Activated CD4-positive, alpha-beta T cell treated with anti-CD3 and anti-CD28 coated beads, Interleukin-2, amount 10 ng/mL, durations not matched to agents 24 days and 14 days (primary cell): ENCODE results near the gene TPRG1L. TPM values are rescaled to one million over a fixed set of nuclear protein-coding genes. Genes with fewer than 3 reads are reported as not detected.
"Not testable (repeated sequence)": the region's sequence is repeated elsewhere in the genome, so short reads cannot be mapped to it uniquely, and the experiment has no call there.

Experiments used
- DNase-seq: peaks from one replicate; pipeline ENCODE4 v3.0.0; 2022
- H3K27ac Mint-ChIP-seq: one replicate; pipeline ENCODE4 v1.8.0; 2022; ENCODE audit warnings: mild to moderate bottlenecking, mixed read lengths
- H3K27me3 Mint-ChIP-seq: one replicate; pipeline ENCODE4 v1.8.0; 2022; ENCODE audit warnings: mixed read lengths
- H3K36me3 Mint-ChIP-seq: one replicate; pipeline ENCODE4 v1.8.0; 2022; ENCODE audit warnings: low read depth, mild to moderate bottlenecking, mixed read lengths
- H3K4me1 Mint-ChIP-seq: one replicate; pipeline ENCODE4 v1.8.0; 2021; ENCODE audit warnings: mixed read lengths
- H3K4me3 Mint-ChIP-seq: one replicate; pipeline ENCODE4 v1.8.0; 2022; ENCODE audit warnings: mild to moderate bottlenecking, moderate library complexity, mixed read lengths
- H3K9me3 Mint-ChIP-seq: one replicate; pipeline ENCODE4 v1.8.0; 2021; ENCODE audit warnings: mixed read lengths
- intact Hi-C: fragments of 100-400 bp; cut with micrococcal nuclease; formaldehyde crosslinking; loops from one replicate; pipeline ENCODE4 v1.15.1; 2023
- total RNA-seq: library from RNA; stranded (reverse); gene quantifications from 2 replicates; pipeline ENCODE4 v1.2.3, GENCODE V29; 2022

TPRG1L gene
- total RNA-seq, 1 donor from 2014 or later = 9.7 TPM

- H3K36me3 Mint-ChIP-seq, H3K4me3 Mint-ChIP-seq, H3K9me3 Mint-ChIP-seq, H3K27ac Mint-ChIP-seq, H3K27me3 Mint-ChIP-seq: not testable (repeated sequence)
- DNase-seq = peak; percentile 71
- intact Hi-C loops = loop anchor here (5.0 to 10.0 kb wide), 3 partner anchors 104 to 1206 kb away; partner anchors contain the start of genes ARHGEF16 and PEX10
- peaks cover 29% of the 10 kb centered on the region for H3K4me1 Mint-ChIP-seq
These were observed 3.6 kb upstream of the TPRG1L start for GRCh38 chr1:3621151-3621671.

GRCh38 chr1:3622102-3622501 lies 2.7 kb upstream of the TPRG1L start:
- not testable (repeated sequence) for H3K27me3 Mint-ChIP-seq, H3K9me3 Mint-ChIP-seq, H3K27ac Mint-ChIP-seq, H3K36me3 Mint-ChIP-seq, DNase-seq
- H3K4me3 Mint-ChIP-seq = peak overlapping the region; percentile 15
- intact Hi-C loops = loop anchor here (5.0 to 10.0 kb wide), 3 partner anchors 103 to 1207 kb away; partner anchors contain the start of genes ARHGEF16 and PEX10
- peaks cover 29% of the 10 kb centered on the region for H3K4me1 Mint-ChIP-seq

GRCh38 chr1:3623441-3624199 lies 1.2 kb upstream of the TPRG1L start:
- Mint-ChIP-seq H3K27ac (peak overlapping the region; percentile 70), H3K27me3 (peaks cover 5% of the 10 kb centered on the region), H3K4me3 (peak overlapping the region; percentile 94), H3K4me1 (peaks cover 29% of the 10 kb centered on the region), H3K36me3 (peaks cover under 1% of the 10 kb centered on the region), H3K9me3 (no peaks in the 10 kb centered on the region)
- DNase-seq = peak; percentile 64
- intact Hi-C loops = loop anchor here (1.0 to 10.0 kb wide), 5 partner anchors 27 to 1209 kb away; partner anchors contain the start of genes ARHGEF16, PEX10, SMIM1 and WRAP73

- DNase-seq = peak; percentile 78
- Mint-ChIP-seq H3K9me3 (no peaks in the 10 kb centered on the region), H3K36me3 (peaks cover 8% of the 10 kb centered on the region), H3K4me3 (peak overlapping the region; percentile 94), H3K4me1 (peaks cover 25% of the 10 kb centered on the region), H3K27ac (no peak overlapping the region), H3K27me3 (peaks cover 5% of the 10 kb centered on the region)
- intact Hi-C loops = loop anchor here (10.0 kb wide), 2 partner anchors 99 to 1211 kb away; partner anchors contain the start of gene PEX10
These were observed 514 bp downstream of the TPRG1L start for GRCh38 chr1:3625151-3625907.

- peaks cover 5% of the 10 kb centered on the region for H3K27me3 Mint-ChIP-seq
- peak overlapping the region; percentile 94 for H3K4me3 Mint-ChIP-seq
- no peak overlapping the region for H3K27ac Mint-ChIP-seq
- H3K36me3 Mint-ChIP-seq = peaks cover 9% of the 10 kb centered on the region
- peaks cover 25% of the 10 kb centered on the region for H3K4me1 Mint-ChIP-seq
- DNase-seq = no peak
- intact Hi-C loops = loop anchor here (10.0 kb wide), 2 partner anchors 99 to 1211 kb away; partner anchors contain the start of gene PEX10
- no peaks in the 10 kb centered on the region for H3K9me3 Mint-ChIP-seq
These were observed 1.2 kb downstream of the TPRG1L start for GRCh38 chr1:3626025-3626424.

- H3K4me1 Mint-ChIP-seq = peaks cover 23% of the 10 kb centered on the region
- no peak for DNase-seq
- peaks cover 5% of the 10 kb centered on the region for H3K27me3 Mint-ChIP-seq
- H3K9me3 Mint-ChIP-seq = no peaks in the 10 kb centered on the region
- peaks cover 9% of the 10 kb centered on the region for H3K36me3 Mint-ChIP-seq
- intact Hi-C loops = loop anchor here (10.0 kb wide), 2 partner anchors 97 to 1213 kb away; partner anchors contain the start of gene PEX10
- H3K27ac Mint-ChIP-seq = no peak overlapping the region
- no peak overlapping the region for H3K4me3 Mint-ChIP-seq
These were observed 2.9 kb downstream of the TPRG1L start for GRCh38 chr1:3627515-3628253.

GRCh38 chr1:3628445-3628844 lies 3.6 kb downstream of the TPRG1L start:
- Mint-ChIP-seq H3K36me3 (peaks cover 10% of the 10 kb centered on the region), H3K4me1 (peaks cover 16% of the 10 kb centered on the region), H3K4me3 (no peak overlapping the region), H3K27ac (no peak overlapping the region), H3K9me3 (no peaks in the 10 kb centered on the region), H3K27me3 (peaks cover 2% of the 10 kb centered on the region)
- intact Hi-C loops = loop anchor here (10.0 kb wide), 2 partner anchors 96 to 1214 kb away; partner anchors contain the start of gene PEX10
- no peak for DNase-seq

- no peak for DNase-seq
- Mint-ChIP-seq H3K4me3 (no peak overlapping the region), H3K4me1 (peaks cover 4% of the 10 kb centered on the region), H3K27ac (no peak overlapping the region), H3K36me3 (peaks cover 14% of the 10 kb centered on the region), H3K9me3 (no peaks in the 10 kb centered on the region), H3K27me3 (no peaks in the 10 kb centered on the region)
- intact Hi-C loops = loop anchor here (10.0 kb wide), 2 partner anchors 95 to 1215 kb away; partner anchors contain the start of gene PEX10
These were observed 4.8 kb downstream of the TPRG1L start for GRCh38 chr1:3629561-3630160.

GRCh38 chr1:3630161-3630611 lies 5.4 kb downstream of the TPRG1L start:
- Mint-ChIP-seq H3K4me1 (peaks cover 4% of the 10 kb centered on the region), H3K36me3 (peaks cover 14% of the 10 kb centered on the region), H3K27ac (no peak overlapping the region), H3K4me3 (no peak overlapping the region), H3K9me3 (no peaks in the 10 kb centered on the region), H3K27me3 (no peaks in the 10 kb centered on the region)
- intact Hi-C loops = no loop called here
- DNase-seq = no peak

GRCh38 chr1:3630914-3631313 lies 6.1 kb downstream of the TPRG1L start:
- Mint-ChIP-seq H3K4me3 (no peak overlapping the region), H3K27me3 (no peaks in the 10 kb centered on the region), H3K4me1 (peaks cover under 1% of the 10 kb centered on the region), H3K27ac (no peak overlapping the region), H3K36me3 (peaks cover 16% of the 10 kb centered on the region), H3K9me3 (no peaks in the 10 kb centered on the region)
- intact Hi-C loops = no loop called here
- no peak for DNase-seq

GRCh38 chr1:3631320-3632260 lies 6.8 kb downstream of the TPRG1L start:
- H3K9me3 Mint-ChIP-seq = no peaks in the 10 kb centered on the region
- H3K27me3 Mint-ChIP-seq = no peaks in the 10 kb centered on the region
- no peaks in the 10 kb centered on the region for H3K4me1 Mint-ChIP-seq
- H3K4me3 Mint-ChIP-seq = no peak overlapping the region
- H3K36me3 Mint-ChIP-seq = peaks cover 20% of the 10 kb centered on the region
- intact Hi-C loops = no loop called here
- DNase-seq = no peak
- no peak overlapping the region for H3K27ac Mint-ChIP-seq

GRCh38 chr1:3632298-3632697 lies 7.5 kb downstream of the TPRG1L start:
- no peak overlapping the region for H3K4me3 Mint-ChIP-seq
- intact Hi-C loops = no loop called here

More at GRCh38 chr1:3632298-3632697, 7.5 kb downstream of the TPRG1L start:
- no peaks in the 10 kb centered on the region for H3K4me1 Mint-ChIP-seq
- no peak overlapping the region for H3K27ac Mint-ChIP-seq
- no peaks in the 10 kb centered on the region for H3K27me3 Mint-ChIP-seq
- DNase-seq = no peak
- no peaks in the 10 kb centered on the region for H3K9me3 Mint-ChIP-seq
- H3K36me3 Mint-ChIP-seq = peaks cover 20% of the 10 kb centered on the region
